HG02588 (cell line): Measurements from ENCODE around the gene DLG5.

Experiments
- ATAC-seq: cut with Tn5 transposase; IDR thresholded peaks from one replicate; pipeline ENCODE4 v1.9.1; 2021; ENCODE audit warnings: mild to moderate bottlenecking, moderate library complexity; ENCODE audit not compliant: unreplicated experiment

The DLG5 gene

DNA sequence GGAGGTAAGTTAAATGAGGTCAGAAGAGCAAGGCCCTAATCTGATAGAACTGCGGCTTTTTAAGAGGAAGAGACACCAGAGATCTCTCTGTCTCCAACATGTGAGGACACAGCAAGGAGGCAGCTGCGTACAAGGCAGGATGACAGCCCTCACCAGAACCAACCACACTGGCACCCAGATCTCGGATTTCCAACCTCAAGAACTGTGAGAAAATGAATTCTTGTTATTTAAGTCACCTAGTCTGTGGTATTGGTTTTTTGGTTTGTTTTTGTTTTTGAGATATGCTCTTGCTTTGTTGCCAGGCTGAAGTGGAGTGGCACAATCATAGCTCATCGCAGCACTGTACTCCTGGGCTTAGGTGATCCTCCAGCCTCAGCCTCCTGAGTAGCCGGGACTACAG is 127.2 kb downstream of the DLG5 start:
- no peak for ATAC-seq

DNA sequence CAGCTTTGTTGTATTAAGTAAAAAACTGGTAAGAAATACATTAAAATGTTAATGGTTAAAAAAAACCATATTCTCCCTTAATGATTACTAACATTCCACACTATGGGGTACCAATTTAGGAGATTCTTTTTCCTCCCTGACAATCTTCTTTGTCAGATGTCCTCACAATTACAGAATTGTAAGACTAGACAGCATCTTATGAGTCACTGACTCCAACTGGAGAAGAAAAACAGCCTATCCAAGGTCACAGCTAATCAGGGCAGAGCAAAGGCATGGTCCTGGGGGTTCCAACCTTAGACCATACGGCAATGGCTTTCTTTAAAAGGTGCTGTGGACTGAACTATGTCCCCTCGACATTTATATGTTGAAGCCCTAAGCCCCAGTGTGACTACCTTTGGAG is 127.6 kb downstream of the DLG5 start:
- ATAC-seq: no peak

DNA sequence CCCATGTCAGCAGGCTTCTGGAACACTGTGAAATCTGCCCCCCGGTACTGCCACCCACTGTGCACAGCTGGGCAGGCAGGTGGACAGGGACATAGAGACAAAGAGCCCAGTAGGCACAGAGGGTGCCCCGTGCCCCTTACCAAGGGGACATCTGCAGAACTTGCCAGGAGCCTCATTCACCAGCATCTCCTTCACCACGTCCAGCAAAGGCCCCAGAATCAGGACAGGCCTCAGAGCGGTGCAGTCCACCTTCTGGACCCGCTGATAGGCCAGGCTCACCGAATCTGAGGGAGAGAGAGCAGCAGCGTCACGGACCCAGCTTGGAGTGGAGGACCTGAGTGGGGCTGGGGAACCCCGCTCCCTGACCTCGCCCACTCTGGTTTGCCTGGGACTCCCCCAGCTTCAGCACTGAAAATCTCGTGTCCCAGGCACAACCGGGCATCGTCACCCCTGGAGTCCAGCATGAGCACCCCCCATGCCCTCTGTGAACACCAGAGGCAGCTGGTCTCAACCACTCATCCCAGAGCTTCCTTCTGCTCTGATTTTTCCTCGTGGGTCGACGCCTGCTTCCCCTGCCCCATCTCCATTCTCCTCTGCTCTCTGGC is 130.1 kb downstream of the DLG5 start:
- ATAC-seq: no peak

DNA sequence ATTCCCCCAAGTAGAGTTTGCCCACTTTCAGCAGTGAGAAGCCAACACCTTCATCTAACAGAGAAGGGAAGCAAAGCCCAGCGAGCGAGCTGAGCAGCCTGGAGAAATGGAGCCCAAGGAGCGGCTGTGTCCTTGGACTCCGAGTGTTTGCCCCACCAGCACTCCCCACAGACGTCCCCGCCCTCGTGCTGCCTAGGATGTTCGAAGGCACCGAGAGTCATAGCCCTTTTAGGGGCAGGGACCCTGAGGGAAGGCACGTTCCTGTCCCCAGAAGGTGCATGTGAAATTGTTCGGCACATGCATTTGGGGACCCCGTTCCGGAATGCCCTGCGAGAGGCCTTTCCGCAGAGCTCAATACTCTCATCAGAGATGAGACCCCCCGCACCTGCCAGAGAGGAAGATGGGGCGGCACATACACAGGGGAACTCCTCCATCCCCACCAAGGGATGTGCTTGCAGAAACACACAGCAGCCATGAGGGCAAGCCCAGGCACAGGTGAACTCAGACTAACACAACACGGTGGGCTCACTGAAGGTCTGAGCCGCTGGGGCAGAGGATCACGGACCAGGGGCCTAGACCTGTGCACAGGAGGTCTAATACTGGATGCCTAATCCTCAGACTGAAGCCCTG is 131.0 kb downstream of the DLG5 start:
- ATAC-seq: no peak

DNA sequence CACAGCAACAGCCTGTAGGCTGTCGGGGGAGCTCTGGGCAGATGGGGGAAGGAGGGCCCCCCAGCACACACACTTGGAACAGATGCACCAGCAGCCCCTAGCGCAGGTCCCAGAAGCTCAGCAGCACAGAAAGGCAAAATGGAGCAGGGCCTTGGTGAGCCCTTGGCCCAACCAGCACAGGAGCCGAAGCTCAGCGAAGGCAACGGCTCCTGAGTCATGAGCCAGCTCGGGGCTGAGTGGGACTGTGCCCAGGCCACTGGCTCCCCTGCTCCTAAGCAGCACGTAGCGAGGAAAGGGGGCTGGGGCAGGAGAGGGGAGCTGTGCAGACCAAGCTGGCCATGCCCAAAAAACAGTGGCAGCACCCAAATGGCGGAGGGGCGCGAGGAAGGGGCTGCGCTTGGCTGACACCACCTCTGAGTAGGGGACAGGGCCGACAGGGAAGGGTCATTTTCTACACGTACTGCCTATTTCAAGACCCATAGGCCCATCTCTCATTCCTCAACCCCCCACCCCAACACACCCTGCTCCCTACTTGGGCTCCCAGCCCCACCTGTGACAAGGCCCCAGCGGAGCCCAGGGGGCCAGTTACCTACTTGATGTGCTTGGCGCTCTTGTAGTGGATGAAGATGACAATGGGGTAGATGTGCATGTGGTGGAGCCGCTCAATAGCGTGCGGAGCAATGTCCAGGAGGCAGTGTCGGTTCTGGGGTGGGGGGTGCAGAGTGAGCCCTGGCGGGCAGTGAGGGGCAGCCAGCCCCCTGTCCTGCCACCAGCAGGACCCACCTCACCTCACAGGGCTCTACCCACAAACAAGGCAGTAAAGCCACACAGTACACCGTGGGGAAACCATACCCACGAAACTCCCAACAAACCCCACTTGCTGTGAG is 132.1 kb downstream of the DLG5 start:
- ATAC-seq: no peak

DNA sequence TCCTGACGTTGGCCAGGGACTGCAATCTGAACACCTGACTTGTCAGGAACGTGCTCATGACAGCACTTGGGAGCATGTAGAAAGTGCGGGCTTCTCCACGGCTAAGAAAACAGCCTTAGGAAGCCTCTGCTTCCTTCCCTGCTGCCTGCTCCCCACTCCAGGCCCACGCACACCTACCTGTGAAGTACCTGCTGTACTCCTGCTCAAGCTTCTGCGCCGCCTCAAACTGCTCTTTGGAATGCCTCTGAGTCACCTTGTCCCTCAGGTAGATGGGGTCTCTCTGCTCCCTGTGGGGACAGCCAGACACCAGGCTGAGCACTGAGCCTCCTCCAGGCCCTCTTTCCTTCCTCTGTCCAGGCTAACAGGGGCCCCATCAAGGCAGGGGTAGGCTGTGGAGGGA is 132.7 kb downstream of the DLG5 start:
- no peak for ATAC-seq

DNA sequence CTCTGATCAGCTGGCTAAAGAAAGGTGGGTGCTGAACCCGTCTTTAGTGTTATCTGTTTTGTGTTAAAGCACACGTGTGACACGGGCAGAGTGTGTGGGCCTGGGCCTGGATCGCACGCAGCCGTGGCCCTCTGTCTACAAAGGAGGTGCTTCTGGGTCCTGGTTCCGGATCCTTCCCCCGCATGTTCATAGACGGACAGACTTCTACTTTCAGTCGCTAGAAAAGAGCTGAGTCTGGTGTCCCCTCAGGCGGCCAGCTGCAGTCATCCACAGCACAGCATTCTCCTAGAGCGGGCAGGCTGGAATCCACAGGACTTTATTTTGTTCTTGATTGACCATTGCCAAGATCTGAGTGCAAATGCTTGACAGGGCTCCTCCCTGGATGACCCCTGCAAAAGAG is 134.4 kb downstream of the DLG5 start:
- ATAC-seq: no peak

DNA sequence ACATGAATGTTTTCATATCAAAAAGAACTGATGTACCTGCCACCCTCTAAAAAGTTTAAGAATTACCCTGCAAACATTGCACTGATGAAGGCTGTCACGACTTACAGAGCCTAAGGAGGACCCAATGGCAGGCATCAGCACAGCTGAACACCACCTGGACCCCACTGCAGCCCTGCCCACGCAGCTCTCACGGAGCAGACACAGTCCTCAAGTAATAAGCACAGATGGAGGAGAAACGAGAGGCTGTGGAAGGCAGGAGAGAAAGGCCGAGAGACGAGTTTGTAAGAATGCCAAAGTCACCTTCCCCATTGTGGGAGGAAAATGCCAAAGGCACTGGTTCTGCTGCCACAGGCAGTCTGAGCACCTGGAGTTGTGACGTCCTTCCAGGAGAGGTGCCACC is 135.0 kb downstream of the DLG5 start:
- ATAC-seq: no peak

DNA sequence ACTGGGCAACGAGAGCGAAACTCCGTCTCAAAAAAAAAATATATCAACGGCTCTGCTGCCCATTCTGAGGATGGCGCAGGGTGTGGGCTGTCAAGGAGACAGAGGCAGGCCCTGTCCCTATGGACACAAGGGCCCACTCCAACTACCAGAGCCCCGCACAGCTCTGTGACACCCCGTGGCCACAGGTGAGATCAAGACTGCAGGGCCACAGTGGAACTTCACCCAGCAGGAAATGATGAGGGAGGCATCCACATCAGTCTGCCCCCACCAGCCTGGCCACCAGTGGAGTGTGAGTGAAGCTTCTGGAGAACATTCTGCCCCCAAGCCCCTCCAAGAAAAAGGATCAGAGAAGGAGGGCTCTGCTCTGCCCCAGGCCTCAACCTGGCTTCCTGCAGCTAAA is 136.7 kb downstream of the DLG5 start:
- no peak for ATAC-seq

DNA sequence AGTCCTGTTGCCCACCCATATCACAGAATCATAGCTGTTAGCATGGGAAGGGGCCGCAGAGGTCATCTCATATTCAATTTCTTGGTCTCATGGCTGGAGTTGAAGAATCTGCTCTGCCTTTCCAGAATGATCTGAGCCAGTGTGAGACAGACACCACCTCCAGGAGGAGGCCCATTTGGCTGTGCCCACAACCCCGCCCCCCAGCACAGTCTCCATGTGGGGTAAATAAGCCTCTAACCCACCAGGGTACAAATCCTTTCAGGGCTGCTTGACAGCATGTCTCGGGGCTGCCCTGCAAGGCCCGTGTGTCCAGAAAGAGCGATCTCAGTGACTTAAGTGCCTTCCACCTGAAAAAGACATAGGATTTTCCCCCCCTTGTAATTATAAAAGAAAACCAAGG is 137.5 kb downstream of the DLG5 start:
- ATAC-seq: no peak

DNA sequence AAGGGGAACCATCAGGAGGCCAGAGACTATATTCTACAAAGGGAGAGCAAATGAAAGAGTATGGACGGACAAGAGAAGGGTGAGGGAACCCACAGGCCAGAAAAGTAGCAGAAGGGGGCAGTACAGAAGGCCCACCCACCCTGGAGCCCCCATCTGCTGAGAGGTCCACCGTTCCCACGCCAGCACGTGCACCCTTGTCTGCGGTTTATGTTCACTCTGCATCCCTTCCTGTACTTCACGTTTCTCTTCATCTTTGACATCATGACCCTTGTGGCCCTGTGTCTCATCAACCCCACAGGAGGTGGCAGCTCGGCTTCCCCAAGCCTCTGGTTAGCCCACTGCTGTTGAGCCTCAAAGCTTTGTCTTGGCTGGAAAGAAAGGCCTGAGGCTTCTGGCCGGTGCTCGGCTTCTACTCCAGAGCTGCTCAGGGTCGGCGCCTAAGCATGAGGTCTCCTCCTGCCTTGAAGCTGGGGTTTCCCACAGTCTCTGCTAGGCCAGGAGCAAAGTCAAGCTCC is 138.0 kb downstream of the DLG5 start:
- ATAC-seq: no peak

DNA sequence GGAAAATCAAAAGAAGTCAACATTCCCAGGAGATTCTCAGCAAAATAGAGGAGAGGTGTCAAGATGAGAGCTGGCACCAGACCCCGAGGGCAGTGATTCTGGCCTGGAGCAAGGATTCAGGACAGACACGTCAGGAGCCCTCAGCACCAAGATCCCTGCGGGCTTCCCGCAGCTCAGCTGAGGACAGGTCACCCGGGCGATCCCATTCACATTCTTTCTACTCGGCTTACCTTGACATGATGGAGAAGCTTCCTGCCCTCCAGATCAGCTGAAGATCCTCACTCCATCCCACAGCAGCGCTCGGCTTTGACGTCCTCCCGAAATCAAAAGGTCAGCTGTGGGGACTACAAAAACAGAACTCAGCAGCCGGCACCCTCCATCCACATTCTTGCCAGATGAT is 139.1 kb downstream of the DLG5 start:
- ATAC-seq: no peak

DNA sequence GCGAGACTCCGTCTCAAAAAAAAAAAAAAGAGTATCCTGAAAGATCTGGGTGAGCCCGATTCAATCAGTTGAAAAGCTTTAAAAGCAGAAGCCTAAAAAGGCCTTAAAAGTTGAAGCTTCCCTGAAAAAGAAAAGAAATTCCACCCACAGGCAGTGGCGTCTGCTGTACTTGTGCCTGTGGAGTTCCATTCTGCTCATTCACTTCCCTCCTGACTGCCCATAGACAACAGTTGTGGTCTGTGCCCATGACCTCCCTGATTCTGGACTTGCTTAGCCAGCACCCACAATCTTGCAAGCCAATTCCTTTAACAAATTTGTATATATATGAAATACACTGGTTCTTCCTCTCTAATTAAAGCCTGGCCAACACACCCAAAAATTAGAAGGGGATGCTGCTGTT is 141.7 kb downstream of the DLG5 start:
- no peak for ATAC-seq

DNA sequence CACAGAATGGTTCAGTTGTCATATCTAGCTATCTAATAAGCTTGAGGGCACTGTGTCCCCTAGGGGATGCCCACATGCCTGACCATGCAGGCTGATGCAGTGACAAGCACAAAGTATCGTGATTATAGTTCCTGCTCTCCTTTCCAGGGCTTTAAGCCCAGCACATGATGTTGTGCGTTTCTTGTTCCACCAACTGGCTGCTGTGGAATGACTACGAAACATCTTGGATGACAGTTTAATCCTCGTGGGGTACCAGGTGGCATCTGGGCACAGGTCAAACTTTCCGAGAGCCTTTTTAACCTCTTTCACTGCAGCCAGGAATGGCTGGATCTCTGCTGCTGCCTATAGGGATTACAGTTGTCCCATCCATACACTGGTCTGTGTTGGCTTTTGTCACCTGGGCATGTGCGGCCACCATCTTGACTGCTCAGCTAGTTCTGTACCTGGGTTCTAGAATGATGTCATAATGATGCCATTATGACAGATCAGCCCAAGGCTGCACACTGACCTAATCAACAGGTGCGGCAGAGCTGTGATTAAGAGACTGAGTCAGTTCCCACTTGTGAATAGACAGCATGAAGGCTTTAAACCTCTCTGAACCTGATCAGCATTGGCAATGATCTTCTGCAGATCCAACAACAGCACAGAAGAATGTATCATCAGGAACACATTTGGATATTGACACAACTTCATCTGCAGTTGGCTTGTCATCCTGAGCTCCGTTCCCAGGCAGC is 144.1 kb downstream of the DLG5 start:
- no peak for ATAC-seq

DNA sequence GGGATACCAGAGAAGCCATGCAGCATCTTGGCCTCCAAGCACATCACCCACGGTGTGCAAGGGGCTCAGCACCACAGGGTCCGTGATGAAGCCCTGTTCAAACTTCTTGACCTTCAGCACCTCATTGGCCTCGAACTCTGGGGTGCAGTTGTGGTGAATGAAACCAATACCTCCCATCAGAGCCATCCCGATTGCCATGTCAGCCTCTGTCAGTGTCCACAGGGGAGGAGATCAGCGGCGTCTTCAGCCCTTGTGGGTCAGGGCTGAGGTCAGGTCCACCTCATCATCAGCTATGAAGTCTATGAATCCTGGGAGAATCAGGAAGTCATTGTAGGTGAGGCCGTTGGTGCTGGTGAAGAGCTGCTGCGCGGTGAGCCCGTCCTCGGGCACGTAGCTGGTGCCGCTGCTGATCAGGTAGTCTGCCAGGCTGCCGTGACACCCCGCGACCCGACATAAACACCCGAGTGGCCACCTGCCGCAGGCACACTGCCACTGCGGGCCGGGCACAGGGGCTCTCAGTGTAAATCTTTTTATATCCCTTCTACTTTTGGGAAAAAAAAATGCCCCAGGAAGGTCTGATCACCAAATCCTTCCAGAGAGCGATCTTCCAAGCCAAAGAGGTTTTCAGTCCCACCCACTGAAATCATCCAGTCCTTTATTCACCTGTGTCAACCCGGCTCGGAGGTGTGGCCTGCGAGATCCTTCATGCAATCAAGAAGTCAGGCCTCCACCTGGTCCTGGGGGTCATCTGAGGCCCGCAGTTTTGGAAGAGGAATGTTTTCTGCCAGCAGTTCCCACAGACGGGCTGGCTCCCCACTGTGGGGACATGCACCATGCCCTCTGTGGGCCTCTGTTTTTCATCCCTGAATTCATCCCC is 144.9 kb downstream of the DLG5 start:
- no peak for ATAC-seq

DNA sequence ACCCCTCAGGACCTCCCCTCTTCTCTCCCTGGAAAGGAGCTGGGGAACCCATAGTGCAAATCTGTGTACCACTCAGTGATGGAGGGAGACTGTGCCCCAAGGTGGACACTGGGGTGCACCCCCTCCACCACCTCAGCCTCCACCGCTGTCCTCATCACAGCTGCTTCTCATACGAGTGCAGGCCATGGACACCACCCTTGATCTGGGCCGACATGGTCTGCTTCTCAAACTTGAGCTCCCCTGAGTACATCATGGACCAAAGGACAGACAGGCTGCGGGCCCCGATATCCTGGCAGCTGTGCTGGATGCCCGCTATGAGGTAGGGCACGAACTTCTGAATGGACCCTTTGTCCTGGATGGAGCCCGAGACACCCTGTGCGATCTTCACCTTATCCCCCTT is 146.4 kb downstream of the DLG5 start:
- no peak for ATAC-seq

DNA sequence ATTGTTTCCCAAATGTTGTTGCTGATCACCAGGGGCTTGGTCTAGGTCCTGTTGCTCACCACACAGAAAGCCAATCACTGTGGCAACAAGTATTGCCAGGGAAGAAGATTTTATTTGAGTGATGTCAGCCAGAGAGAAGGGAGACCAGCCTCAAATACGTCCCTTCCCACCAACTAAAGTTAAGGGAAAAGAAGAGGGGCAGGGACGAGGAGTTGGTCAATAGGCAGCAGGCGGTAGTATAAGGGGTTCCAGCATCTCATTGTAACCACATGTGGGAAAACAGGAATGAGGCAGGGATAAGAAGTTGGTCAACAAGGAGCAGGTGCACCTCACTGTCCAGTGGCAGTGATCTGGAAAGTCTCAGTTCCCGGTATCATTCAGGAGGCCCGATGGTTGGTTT is 150.1 kb downstream of the DLG5 start:
- no peak for ATAC-seq

DNA sequence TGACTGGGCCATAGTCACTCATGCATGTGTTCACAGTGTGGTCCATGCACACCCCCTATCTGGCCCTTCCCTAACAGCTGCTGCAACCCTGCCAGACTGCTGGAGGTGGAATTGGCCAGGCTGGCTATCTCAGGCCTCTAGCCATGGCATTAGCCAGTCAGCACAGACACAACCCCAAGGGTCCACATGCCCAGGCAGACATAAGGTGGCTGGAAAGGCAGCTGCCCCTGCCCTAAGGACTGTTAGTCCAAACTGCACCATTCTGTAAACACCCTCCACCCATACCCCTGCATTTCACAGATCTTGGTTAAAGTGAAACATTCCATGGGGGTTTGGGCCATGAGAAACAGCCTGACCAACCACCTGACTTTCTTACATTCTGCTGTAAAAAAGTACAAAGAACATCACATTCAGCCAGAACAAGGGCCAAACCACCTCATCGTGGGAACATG is 151.6 kb downstream of the DLG5 start:
- no peak for ATAC-seq

DNA sequence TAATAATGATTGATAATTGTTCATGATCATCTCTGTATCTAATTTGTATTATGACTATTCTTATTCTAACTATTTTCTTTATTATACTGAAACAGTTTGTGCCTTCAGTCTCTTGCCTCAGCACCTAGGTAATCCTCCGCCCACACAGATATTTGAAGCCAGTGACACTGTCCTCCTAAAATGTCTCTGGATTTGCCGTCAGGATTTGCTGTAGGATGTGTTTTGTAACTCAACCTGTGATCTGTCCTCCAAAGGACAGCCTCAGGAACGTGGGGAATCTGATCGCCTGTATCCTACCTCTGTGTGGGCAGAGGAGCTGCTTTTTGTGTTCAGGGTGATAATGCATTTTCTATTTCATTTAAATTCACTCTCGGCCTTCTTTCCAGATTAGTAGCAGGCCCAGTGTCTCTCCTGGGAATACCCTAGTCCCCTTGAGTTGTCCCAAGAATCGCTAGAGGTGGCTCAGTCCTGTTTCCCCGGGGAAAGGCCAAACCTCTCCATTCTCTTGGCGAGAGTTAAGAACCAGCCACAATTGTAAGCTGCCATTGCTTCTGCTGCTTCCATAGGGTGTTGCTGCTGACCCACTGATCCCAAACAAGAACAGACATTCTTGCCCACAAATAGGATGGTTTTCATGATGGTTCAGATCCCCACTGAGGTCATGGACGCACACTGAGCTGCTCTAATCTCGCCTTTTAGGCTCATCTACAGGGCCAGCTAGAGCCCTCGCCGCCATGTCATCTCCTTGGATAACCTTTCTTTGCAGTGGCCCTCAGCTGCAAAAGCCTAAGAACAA is 152.7 kb downstream of the DLG5 start:
- no peak for ATAC-seq
